H9 (cell line): Measurements from ENCODE around the gene MYH11. TPM values are rescaled to one million over a fixed set of nuclear protein-coding genes. Genes with fewer than 3 reads are reported as not detected.

Experiments
- DNase-seq: peaks from one replicate; pipeline ENCODE4 v3.0.0-alpha.2; 2017
- H2AFZ ChIP-seq: one replicate; pipeline ENCODE4 v1.6.1; 2013; ENCODE audit warnings: mild to moderate bottlenecking, low read length, control low read depth, moderate library complexity
- H2AK5ac ChIP-seq: 2 replicates; pipeline ENCODE4 v1.6.1; 2013; ENCODE audit warnings: low read length, control low read depth, mixed read lengths; ENCODE audit not compliant: insufficient read length
- H2BK120ac ChIP-seq: one replicate; pipeline ENCODE4 v1.6.1; 2013; ENCODE audit warnings: low read depth, mild to moderate bottlenecking, low read length, control low read depth, inconsistent platforms; ENCODE audit not compliant: poor library complexity, severe bottlenecking
- H2BK12ac ChIP-seq: 2 replicates; pipeline ENCODE4 v1.6.1; 2013; ENCODE audit warnings: low read length, control low read depth, mixed read lengths, low read depth; ENCODE audit not compliant: insufficient read length
- H2BK15ac ChIP-seq: 2 replicates; pipeline ENCODE4 v1.6.1; 2013; ENCODE audit warnings: low read depth, low read length, control low read depth
- H2BK20ac ChIP-seq: one replicate; pipeline ENCODE4 v1.6.1; 2013; ENCODE audit warnings: low read depth, mild to moderate bottlenecking, low read length, control low read depth, inconsistent platforms; ENCODE audit not compliant: poor library complexity, severe bottlenecking
- H2BK5ac ChIP-seq: 2 replicates; pipeline ENCODE4 v1.6.1; 2013; ENCODE audit warnings: low read length, control low read depth, mixed read lengths; ENCODE audit not compliant: insufficient read length
- H3K14ac ChIP-seq: 2 replicates; pipeline ENCODE4 v1.6.1; 2013; ENCODE audit warnings: low read length, control low read depth; ENCODE audit not compliant: insufficient read depth
- H3K18ac ChIP-seq: 2 replicates; pipeline ENCODE4 v1.6.1; 2013; ENCODE audit warnings: low read depth, mild to moderate bottlenecking, mixed read lengths, low read length, control low read depth; ENCODE audit not compliant: insufficient read length
- H3K23ac ChIP-seq: 2 replicates; pipeline ENCODE4 v1.6.1; 2013; ENCODE audit warnings: low read length, control low read depth, mixed read lengths, low read depth; ENCODE audit not compliant: insufficient read length
- H3K23me2 ChIP-seq: 2 replicates; pipeline ENCODE4 v1.6.1; 2013; ENCODE audit warnings: low read depth, mild to moderate bottlenecking, mixed read lengths, low read length, control low read depth; ENCODE audit not compliant: insufficient read length, poor library complexity, severe bottlenecking
- H3K27ac ChIP-seq: 2 replicates; pipeline ENCODE4 v1.5.1; 2013; ENCODE audit warnings: low read length, control low read depth, mixed read lengths, low read depth; ENCODE audit not compliant: insufficient read length
- H3K27me3 ChIP-seq: 2 replicates; pipeline ENCODE4 v1.6.1; 2013; ENCODE audit warnings: low read length, control low read depth, inconsistent platforms; ENCODE audit not compliant: insufficient read depth
- H3K4ac ChIP-seq: 2 replicates; pipeline ENCODE4 v1.6.1; 2013; ENCODE audit warnings: low read depth, mild to moderate bottlenecking, control low read depth, inconsistent platforms, low read length, moderate library complexity
- H3K4me1 ChIP-seq: 2 replicates; pipeline ENCODE4 v1.6.1; 2013; ENCODE audit warnings: low read length, control low read depth, inconsistent platforms; ENCODE audit not compliant: insufficient read depth
- H3K4me2 ChIP-seq: 2 replicates; pipeline ENCODE4 v1.6.1; 2013; ENCODE audit warnings: low read length, control low read depth, mixed read lengths; ENCODE audit not compliant: insufficient read length, insufficient read depth
- H3K56ac ChIP-seq: 2 replicates; pipeline ENCODE4 v1.6.1; 2013; ENCODE audit warnings: low read depth, mild to moderate bottlenecking, mixed read lengths, low read length, control low read depth; ENCODE audit not compliant: insufficient read length
- H3K79me1 ChIP-seq: 2 replicates; pipeline ENCODE4 v1.6.1; 2013; ENCODE audit warnings: low read depth, mild to moderate bottlenecking, moderate library complexity, low read length, control low read depth, inconsistent platforms; ENCODE audit not compliant: insufficient read depth, poor library complexity, severe bottlenecking
- H3K79me2 ChIP-seq: 2 replicates; pipeline ENCODE4 v1.6.1; 2013; ENCODE audit warnings: low read length, control low read depth, inconsistent platforms; ENCODE audit not compliant: insufficient read depth
- H3K9ac ChIP-seq: 2 replicates; pipeline ENCODE4 v1.6.1; 2013; ENCODE audit warnings: low read length, control low read depth, mixed read lengths; ENCODE audit not compliant: insufficient read length; ENCODE audit errors: extremely low read depth
- H3K9me3 ChIP-seq: one replicate; pipeline ENCODE4 v1.6.1; 2013; ENCODE audit warnings: low read depth, low read length, inconsistent platforms; ENCODE audit not compliant: control insufficient read depth
- H3T11ph ChIP-seq: one replicate; pipeline ENCODE4 v1.6.1; 2013; ENCODE audit warnings: mild to moderate bottlenecking, low read length, control low read depth, inconsistent platforms
- H4K20me1 ChIP-seq: one replicate; pipeline ENCODE4 v1.6.1; 2013; ENCODE audit not compliant: control insufficient read depth, insufficient read length, insufficient read depth
- H4K5ac ChIP-seq: 2 replicates; pipeline ENCODE4 v1.6.1; 2013; ENCODE audit warnings: low read depth, mild to moderate bottlenecking, mixed read lengths, low read length, control low read depth; ENCODE audit not compliant: insufficient read length
- H4K8ac ChIP-seq: replicated peaks from 2 replicates; pipeline ENCODE4 v1.6.1; 2013; ENCODE audit warnings: low read length, control low read depth, mixed read lengths, low read depth; ENCODE audit not compliant: insufficient read length
- H4K91ac ChIP-seq: 2 replicates; pipeline ENCODE4 v1.6.1; 2013; ENCODE audit warnings: low read depth, mild to moderate bottlenecking, moderate library complexity, mixed read lengths, low read length, control low read depth; ENCODE audit not compliant: insufficient read length
- H3K27ac Mint-ChIP-seq, 3 experiments: 2 replicates in 2 of 3; 3 replicates in 1 of 3; pipeline ENCODE4 v1.8.0; 2020 to 2021; ENCODE audit warnings: mixed read lengths in 3 of 3, mild to moderate bottlenecking in 1 of 3, moderate library complexity in 1 of 3
- H3K27me3 Mint-ChIP-seq: 2 replicates; pipeline ENCODE4 v1.8.0; 2021; ENCODE audit warnings: low read depth, mild to moderate bottlenecking, moderate library complexity, mixed read lengths
- H3K36me3 Mint-ChIP-seq, 3 experiments: 2 replicates in 2 of 3; 3 replicates in 1 of 3; pipeline ENCODE4 v1.8.0; 2020 to 2021; ENCODE audit warnings: low read depth in 3 of 3, mixed read lengths in 3 of 3; ENCODE audit not compliant: insufficient read depth in 1 of 3
- H3K4me1 Mint-ChIP-seq, 2 experiments: 2 replicates each; pipeline ENCODE4 v1.8.0; 2020; ENCODE audit warnings: mixed read lengths in 2 of 2
- H3K4me3 Mint-ChIP-seq, 2 experiments: 2 replicates in 1 of 2; 3 replicates in 1 of 2; pipeline ENCODE4 v1.8.0; 2020 to 2021; ENCODE audit warnings: mild to moderate bottlenecking in 2 of 2, mixed read lengths in 2 of 2, moderate library complexity in 1 of 2
- H3K9me3 Mint-ChIP-seq, 2 experiments: 2 replicates in 1 of 2; 3 replicates in 1 of 2; pipeline ENCODE4 v1.8.0; 2020; ENCODE audit warnings: mild to moderate bottlenecking in 2 of 2, mixed read lengths in 2 of 2, moderate library complexity in 1 of 2
- WGBS: extraction: QIAGEN DNeasy Blood & Tissue Kit; methylation state at CpG from one replicate; pipeline ENCODE4 v1.1.7; 2013; ENCODE audit warnings: missing lambda C conversion rate, low lambda C conversion rate, mixed read lengths; ENCODE audit not compliant: insufficient read length; ENCODE audit errors: extremely low coverage; 5-methylcytosine and 5-hydroxymethylcytosine counted together
- total RNA-seq: library from RNA; stranded (reverse); gene quantifications from 2 replicates; pipeline ENCODE4 v1.2.1, GENCODE V29; 2021
- TF ChIP-seq, protein P1 (sequence below): fragments of 200-600 bp; sonication (generic); conservative IDR thresholded peaks from 3 replicates; pipeline ENCODE4 v1.8.0; 2021; ENCODE audit warnings: antibody characterized with exemption, mild to moderate bottlenecking

The MYH11 gene
- total RNA-seq, 1 experiment from 2014 or later: 0.42 TPM

DNA sequence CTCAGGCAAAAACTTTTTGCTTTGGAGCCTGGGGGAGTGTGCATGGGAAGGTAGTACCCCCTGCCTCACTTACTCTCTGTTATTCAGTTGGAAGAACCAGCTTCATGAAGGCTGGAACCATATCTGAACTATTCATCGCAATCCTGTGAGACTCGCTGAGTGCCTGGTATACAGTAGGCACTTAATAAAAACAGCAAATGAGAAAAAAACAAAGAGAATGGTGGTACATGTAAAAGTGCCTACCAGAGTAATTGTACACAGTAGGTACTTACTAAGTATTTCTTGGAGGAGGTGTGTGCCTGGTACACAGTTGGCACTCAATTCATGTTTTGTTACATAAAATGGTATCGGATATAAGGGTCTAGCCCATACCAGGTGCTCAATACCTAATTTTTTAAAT lies 75.2 kb downstream of the MYH11 start:
- Histone ChIP-seq H3K9ac (no peak overlapping the region), H4K8ac (no peak overlapping the region), H3K27me3 (no peaks in the 10 kb centered on the region), H3K18ac (no peak overlapping the region), H3K9me3 (no peaks in the 10 kb centered on the region), H2BK120ac (no peak overlapping the region), H3K79me1 (no peaks in the 10 kb centered on the region), H3K23ac (no peak overlapping the region), H2BK15ac (no peak overlapping the region), H3K23me2 (no peaks in the 10 kb centered on the region), H2BK20ac (no peak overlapping the region), H3K4ac (no peak overlapping the region), H3K4me2 (no peak overlapping the region), H3K4me1 (no peaks in the 10 kb centered on the region), H3K14ac (no peak overlapping the region), H4K91ac (no peak overlapping the region), H3K27ac (no peak overlapping the region), H4K5ac (no peak overlapping the region), H3K79me2 (no peaks in the 10 kb centered on the region), H2AFZ (no peak overlapping the region), H4K20me1 (no peaks in the 10 kb centered on the region), H2AK5ac (no peak overlapping the region), H3K56ac (no peak overlapping the region), H3T11ph (no peak overlapping the region), H2BK12ac (no peak overlapping the region), H2BK5ac (no peak overlapping the region)
- Mint-ChIP-seq H3K27me3 (peaks cover 10% of the 10 kb centered on the region), H3K36me3 (no peaks in the 10 kb centered on the region), H3K4me3 (no peak overlapping the region), H3K27ac (no peak overlapping the region), H3K9me3 (no peaks in the 10 kb centered on the region), H3K4me1 (peaks cover 3% of the 10 kb centered on the region in 2 experiments; a peak in 3 of 4 replicates)
- DNase-seq: no peak
- TF ChIP-seq, protein P1, sequence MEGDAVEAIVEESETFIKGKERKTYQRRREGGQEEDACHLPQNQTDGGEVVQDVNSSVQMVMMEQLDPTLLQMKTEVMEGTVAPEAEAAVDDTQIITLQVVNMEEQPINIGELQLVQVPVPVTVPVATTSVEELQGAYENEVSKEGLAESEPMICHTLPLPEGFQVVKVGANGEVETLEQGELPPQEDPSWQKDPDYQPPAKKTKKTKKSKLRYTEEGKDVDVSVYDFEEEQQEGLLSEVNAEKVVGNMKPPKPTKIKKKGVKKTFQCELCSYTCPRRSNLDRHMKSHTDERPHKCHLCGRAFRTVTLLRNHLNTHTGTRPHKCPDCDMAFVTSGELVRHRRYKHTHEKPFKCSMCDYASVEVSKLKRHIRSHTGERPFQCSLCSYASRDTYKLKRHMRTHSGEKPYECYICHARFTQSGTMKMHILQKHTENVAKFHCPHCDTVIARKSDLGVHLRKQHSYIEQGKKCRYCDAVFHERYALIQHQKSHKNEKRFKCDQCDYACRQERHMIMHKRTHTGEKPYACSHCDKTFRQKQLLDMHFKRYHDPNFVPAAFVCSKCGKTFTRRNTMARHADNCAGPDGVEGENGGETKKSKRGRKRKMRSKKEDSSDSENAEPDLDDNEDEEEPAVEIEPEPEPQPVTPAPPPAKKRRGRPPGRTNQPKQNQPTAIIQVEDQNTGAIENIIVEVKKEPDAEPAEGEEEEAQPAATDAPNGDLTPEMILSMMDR: no peak
- WGBS: no CpG with 5 or more reads among the region's 3 CpGs
